GM18873 (cell line): Measurements from ENCODE around the gene IL17RE.

Experiments
- ATAC-seq: cut with Tn5 transposase; IDR thresholded peaks from one replicate; pipeline ENCODE4 v1.9.1; 2021; ENCODE audit warnings: mild to moderate bottlenecking, moderate library complexity, moderate number of reproducible peaks; ENCODE audit not compliant: unreplicated experiment, low FRiP score

The IL17RE gene

GRCh38 chr3:9951126-9951525, 48.5 kb downstream of the IL17RE start:
- ATAC-seq = no peak

GRCh38 chr3:9951598-9951961, 48.9 kb downstream of the IL17RE start:
- no peak for ATAC-seq

GRCh38 chr3:9951962-9952805, 49.5 kb downstream of the IL17RE start, which contains the start of gene PRRT3:
TSS of gene PRRT3 (minus strand) at chr3:9952408. CDS start at chr3:9950115, 2,293 bp downstream.
- no peak for ATAC-seq

- no peak for ATAC-seq
Observed at GRCh38 chr3:9955067-9955502, 52.4 kb downstream of the IL17RE start.

GRCh38 chr3:9955611-9956352, 53.1 kb downstream of the IL17RE start:
- no peak for ATAC-seq

- no peak for ATAC-seq
Observed at GRCh38 chr3:9957214-9957613, 54.6 kb downstream of the IL17RE start.

GRCh38 chr3:9965200-9965875, 62.7 kb downstream of the IL17RE start:
- ATAC-seq = no peak
